GM12878 (cell line): ENCODE measurements around the gene RHOB. TPM values are rescaled to one million over a fixed set of nuclear protein-coding genes. Genes with fewer than 3 reads are reported as not detected.

Experiments used
- ATAC-seq: fragments of 200-7000 bp; cut with Tn5 transposase; 3 replicates; pipeline ENCODE4 v1.9.1; 2020; ENCODE audit warnings: mild to moderate bottlenecking, moderate library complexity
- BruUV-seq: library from RNA; stranded (reverse); fragments of 400-500 nt; replicated peaks from 2 replicates; lab custom pipeline; 2021; lab: Mats Ljungman, UMichigan
- CTCF ChIA-PET: fragments of 300-600 bp; sonication (Branson Sonifier 250); formaldehyde crosslinking; extraction: SDS; loops from one replicate; lab custom pipeline; 2021; ENCODE audit warnings: inconsistent platforms; lab: Yijun Ruan, JAX
- POLR2A ChIA-PET: fragments of 350-600 bp; formaldehyde crosslinking; extraction: SDS; loops from one replicate; lab custom pipeline; 2021; ENCODE audit warnings: inconsistent platforms; lab: Charles Lee
- RAD21 ChIA-PET: fragments of 300-600 bp; sonication (Branson Sonifier 250); formaldehyde crosslinking; loops from one replicate; lab custom pipeline; 2023; ENCODE audit warnings: antibody characterized with exemption; ENCODE audit not compliant: unreplicated experiment; lab: Charles Lee
- SMC1A ChIA-PET: fragments of 300-600 bp; sonication (Branson Sonifier 250); formaldehyde crosslinking; loops from one replicate; lab custom pipeline; 2023; ENCODE audit not compliant: unreplicated experiment, uncharacterized antibody; lab: Charles Lee
- DNase-seq: peaks from one replicate; pipeline ENCODE4 v3.0.0-alpha.2; 2011; ENCODE audit warnings: low read depth, low spot score
- FAIRE-seq: peaks from 3 replicates; lab custom pipeline; 2011; peaks lifted over from hg19 to GRCh38; lab: Jason Lieb, UNC
- H2AFZ ChIP-seq: 2 replicates; pipeline ENCODE4 v1.6.0; 2011; ENCODE audit warnings: low read depth, low read length, control low read depth; ENCODE audit not compliant: control insufficient read depth
- H3K27ac ChIP-seq: 2 replicates; pipeline ENCODE4 v1.5.1; 2011; ENCODE audit warnings: control low read depth; ENCODE audit not compliant: control insufficient read depth, insufficient read depth
- H3K27me3 ChIP-seq, 2 experiments: replicated peaks in 1 of 2; 2 replicates each; pipeline versions ENCODE4 v1.6.0 to v1.6.1; 2011; ENCODE audit warnings: low read length in 1 of 2; ENCODE audit not compliant: control insufficient read depth in 2 of 2, insufficient read depth in 2 of 2
- H3K36me3 ChIP-seq, 2 experiments: 2 replicates each; pipeline ENCODE4 v1.5.1; 2011; ENCODE audit warnings: low read length in 1 of 2; ENCODE audit not compliant: control insufficient read depth in 2 of 2, insufficient read depth in 2 of 2
- H3K4me1 ChIP-seq: 2 replicates; pipeline ENCODE4 v1.6.1; 2011; ENCODE audit warnings: mild to moderate bottlenecking, low read length, moderate library complexity, mixed read lengths; ENCODE audit not compliant: control insufficient read depth, insufficient read depth
- H3K4me2 ChIP-seq: 2 replicates; pipeline ENCODE4 v1.6.0; 2011; ENCODE audit warnings: control low read depth; ENCODE audit not compliant: control insufficient read depth, insufficient read depth
- H3K4me3 ChIP-seq: fragments of 200-600 bp; sonication (generic); 2 replicates; pipeline ENCODE4 v1.5.1; 2016
- H3K79me2 ChIP-seq: 2 replicates; pipeline ENCODE4 v1.6.0; 2011; ENCODE audit warnings: low read length; ENCODE audit not compliant: control insufficient read depth, insufficient read depth
- H3K9ac ChIP-seq: 2 replicates; pipeline ENCODE4 v1.8.0; 2011; ENCODE audit warnings: low read length, control low read depth, mixed read lengths; ENCODE audit not compliant: control insufficient read depth, insufficient read depth
- H3K9me3 ChIP-seq: replicated peaks from 3 replicates; pipeline ENCODE4 v1.5.1; 2011; ENCODE audit warnings: mild to moderate bottlenecking, low read length; ENCODE audit not compliant: control insufficient read depth, insufficient read depth
- H4K20me1 ChIP-seq: 2 replicates; pipeline ENCODE4 v1.6.0; 2011; ENCODE audit not compliant: control insufficient read depth, insufficient read depth
- ATF2 ChIP-seq: IDR thresholded peaks from 2 replicates; pipeline ENCODE4 v1.6.1; 2012; ENCODE audit warnings: low read length, inconsistent platforms
- BHLHE40 ChIP-seq, 2 experiments: fragments of 450-650 bp in 1 of 2; IDR thresholded peaks; 2 replicates each; pipeline ENCODE4 v1.6.1; 2011 to 2017; ENCODE audit warnings: low read depth in 2 of 2, borderline replicate concordance in 1 of 2, improper control_type of control experiment in 1 of 2, low read length in 1 of 2, mild to moderate bottlenecking in 1 of 2
- BMI1 ChIP-seq: fragments of 450-650 bp; IDR thresholded peaks from 2 replicates; pipeline ENCODE4 v1.6.1; 2016; ENCODE audit warnings: mild to moderate bottlenecking, moderate library complexity, borderline replicate concordance
- CBX3 ChIP-seq: fragments of 200-600 bp; sonication (generic); IDR thresholded peaks from 2 replicates; pipeline ENCODE4 v1.6.1; 2016; ENCODE audit warnings: low read depth, borderline replicate concordance
- CBX5 ChIP-seq: sonication (generic); IDR thresholded peaks from 2 replicates; pipeline ENCODE4 v1.6.1; 2016; ENCODE audit warnings: low read depth, moderate library complexity, mild to moderate bottlenecking, inconsistent platforms
- CHD1 ChIP-seq: IDR thresholded peaks from 2 replicates; pipeline ENCODE4 v1.6.1; 2012; ENCODE audit warnings: low read depth, low read length, improper control_type of control experiment
- EZH2 ChIP-seq: IDR thresholded peaks from 2 replicates; pipeline ENCODE4 v1.6.1; 2012; ENCODE audit warnings: low read depth, mild to moderate bottlenecking, control low read depth, inconsistent platforms, low read length, borderline replicate concordance; ENCODE audit not compliant: control insufficient read depth
- KAT2A ChIP-seq: conservative IDR thresholded peaks from 2 replicates; pipeline ENCODE4 v1.6.1; 2011; ENCODE audit warnings: low read depth, low read length; ENCODE audit not compliant: control insufficient read depth
- KLF5 ChIP-seq: fragments of 450-650 bp; IDR thresholded peaks from 2 replicates; pipeline ENCODE4 v1.6.1; 2014; ENCODE audit warnings: mild to moderate bottlenecking; ENCODE audit not compliant: partially characterized antibody
- NBN ChIP-seq: fragments of 450-650 bp; IDR thresholded peaks from 2 replicates; pipeline ENCODE4 v1.6.1; 2016
- RCOR1 ChIP-seq: conservative IDR thresholded peaks from 2 replicates; pipeline ENCODE4 v1.6.1; 2012; ENCODE audit warnings: low read depth, low read length, improper control_type of control experiment
- RELA ChIP-seq: fragments of 450-650 bp; IDR thresholded peaks from 2 replicates; pipeline ENCODE4 v1.8.0; 2014; ENCODE audit warnings: borderline replicate concordance; ENCODE audit not compliant: partially characterized antibody
- SIN3A ChIP-seq: IDR thresholded peaks from 2 replicates; pipeline ENCODE4 v1.6.1; 2012; ENCODE audit warnings: low read depth, low read length, improper control_type of control experiment
- ZZZ3 ChIP-seq: IDR thresholded peaks from 2 replicates; pipeline ENCODE4 v1.6.1; 2011; ENCODE audit warnings: low read depth; ENCODE audit not compliant: control insufficient read depth, insufficient read length
- WGBS: methylation state at CpG from one replicate; pipeline ENCODE4 v1.1.6; 2016; ENCODE audit warnings: low lambda C conversion rate; ENCODE audit not compliant: insufficient replicate concordance, insufficient coverage; ENCODE audit errors: missing lambda C conversion rate; 5-methylcytosine and 5-hydroxymethylcytosine counted together
- in situ Hi-C: fragments of 300-500 bp; cut with MboI; formaldehyde crosslinking; loops from 9 replicates; pipeline ENCODE4 v1.14.3; 2018; ENCODE audit warnings: mixed read lengths
- intact Hi-C: fragments of 100-400 bp; cut with micrococcal nuclease; formaldehyde crosslinking; loops from one replicate; pipeline ENCODE4 v1.14.2; 2022; ENCODE audit not compliant: unreplicated experiment
- polyA plus RNA-seq, 11 experiments: library from polyadenylated mRNA; depleted of rRNA in 4 of 11; unstranded in 6 of 11; stranded (reverse) in 5 of 11; fragments of >200 nt; fragmentation: Nextera tagmentation in 4 of 11; fragmentation: Illumina TruSeq in 1 of 11; extraction: Ambion mirVana in 4 of 11; extraction: Trizol in 1 of 11; gene quantifications; 1 replicate in 1 of 11; 2 replicates in 10 of 11; pipeline versions ENCODE4 v1.2.1 to v1.2.3, GENCODE V29; 2011 to 2016; ENCODE audit warnings: inconsistent platforms in 2 of 11, missing spikeins in 2 of 11, low read depth in 1 of 11
- total RNA-seq, 4 experiments: library from RNA; depleted of rRNA in 3 of 4; stranded (reverse); fragments of >200 nt in 3 of 4; fragmentation: Illumina TruSeq in 1 of 4; extraction: Trizol in 1 of 4; gene quantifications; 2 replicates each; pipeline versions ENCODE4 v1.2.1 to v1.2.3, GENCODE V29; 2013 to 2021

The RHOB gene
- total and polyA plus RNA-seq, 10 of the 15 experiments (the other 5 are each of a cell fraction or from before 2014, with no cell fraction given): 0.03 to 4.5 (median 1.2) TPM

DNA sequence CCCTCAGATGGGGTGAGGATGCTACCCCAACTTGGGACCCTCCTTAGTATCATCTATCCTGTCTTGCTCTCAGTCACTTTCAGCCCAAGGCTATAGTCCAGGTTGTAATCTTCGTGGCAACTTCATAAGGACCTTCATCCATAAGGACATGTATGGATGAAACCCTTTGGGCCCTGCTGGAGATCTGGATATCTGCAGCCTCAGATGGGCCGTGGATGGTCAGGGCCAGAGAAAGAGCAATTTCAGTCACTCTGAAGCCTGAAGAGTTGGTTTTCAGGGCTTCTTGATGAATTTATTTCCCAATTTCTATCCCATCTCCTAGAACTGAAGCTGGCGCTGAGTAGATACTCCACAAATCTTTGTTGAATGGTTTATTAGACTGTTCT lies 28.7 kb downstream of the RHOB start:
- ChIA-PET SMC1A (interaction anchor here (0.8 to 1.0 kb wide), 2 partner anchors 32 to 64 kb away, joined by 3 read pairs; no protein-coding TSS in a partner anchor), RAD21 (no interaction called here), CTCF (no interaction called here), POLR2A (no interaction called here)
- H3K4me1 ChIP-seq: no peaks in the 10 kb centered on the region
- no peak overlapping the region for H3K4me2 ChIP-seq
- no peak for DNase-seq
- no peak overlapping the region for H3K9ac ChIP-seq
- 43% methylated on average over 3 of the region's 3 CpGs for WGBS
- no peak overlapping the region for H3K4me3 ChIP-seq
- TF ChIP-seq RCOR1 (no peak), KLF5 (no peak), ZZZ3 (no peak), BMI1 (no peak), KAT2A (no peak), CHD1 (no peak)
- no peaks in the 10 kb centered on the region for H4K20me1 ChIP-seq
- H3K27ac ChIP-seq: no peak overlapping the region
- H2AFZ ChIP-seq: no peak overlapping the region
- FAIRE-seq: no peak
- H3K36me3 ChIP-seq: no peaks in the 10 kb centered on the region
- no peak for ATAC-seq
- BruUV-seq: no TSS peak
- intact Hi-C loops: no loop called here
- H3K79me2 ChIP-seq: no peaks in the 10 kb centered on the region
- no peaks in the 10 kb centered on the region; a peak in 1 of 4 replicates for H3K27me3 ChIP-seq
- in situ Hi-C loops: no loop called here
- no peaks in the 10 kb centered on the region; the same call in 2 of the 3 replicates for H3K9me3 ChIP-seq

- TF ChIP-seq CBX5: no peak
- TF ChIP-seq CBX3: no peak
- TF ChIP-seq NBN: no peak
- no peak for TF ChIP-seq BHLHE40 (IDR thresholded peaks at IDR 0.05; ENCODE audit: borderline replicate concordance in 1 of 2, low read depth in 2 of 2, low read length in 1 of 2)
- TF ChIP-seq RELA: no peak
- no peak for TF ChIP-seq ATF2
- TF ChIP-seq EZH2: no peak
- TF ChIP-seq SIN3A: no peak
- ATAC-seq (no peak), FAIRE-seq (no peak), DNase-seq (no peak)
- Histone ChIP-seq H2AFZ (no peak overlapping the region), H4K20me1 (no peaks in the 10 kb centered on the region), H3K79me2 (no peaks in the 10 kb centered on the region), H3K4me3 (no peak overlapping the region), H3K9me3 (no peaks in the 10 kb centered on the region; the same call in 2 of the 3 replicates), H3K9ac (no peak overlapping the region), H3K4me1 (no peaks in the 10 kb centered on the region), H3K4me2 (no peak overlapping the region), H3K27ac (no peak overlapping the region), H3K27me3 (no peaks in the 10 kb centered on the region; a peak in 1 of 4 replicates), H3K36me3 (no peaks in the 10 kb centered on the region)
- intact Hi-C loops (no loop called here), in situ Hi-C loops (no loop called here)
- no TSS peak for BruUV-seq
- ChIA-PET RAD21 (no interaction called here), SMC1A (interaction anchor here (0.8 to 1.2 kb wide), 2 partner anchors 32 to 33 kb away, joined by 3 to 4 read pairs; no protein-coding TSS in a partner anchor), POLR2A (no interaction called here), CTCF (no interaction called here)
- WGBS: 42% methylated on average over 1 of the region's 1 CpG
Observed at GRCh38 chr2:20476481-20476880, 29.6 kb downstream of the RHOB start.
